Adipocyte (in vitro differentiated cells): Measurements from ENCODE around the gene RBM5.
A peak's percentile ranks its signal among the peaks of the same experiment; 100 is the strongest.

Experiments
- DNase-seq: peaks from one replicate; pipeline ENCODE4 v3.0.0-alpha.2; 2015; ENCODE audit warnings: low read depth
- H3K27me3 ChIP-seq: replicated peaks from 2 replicates; pipeline ENCODE4 v1.7.0; 2013; ENCODE audit warnings: mild to moderate bottlenecking, low read length, moderate library complexity; ENCODE audit not compliant: control insufficient read depth, insufficient read depth
- H3K36me3 ChIP-seq: 2 replicates; pipeline ENCODE4 v1.7.0; 2013; ENCODE audit warnings: low read length, mild to moderate bottlenecking, moderate library complexity; ENCODE audit not compliant: control insufficient read depth, insufficient read depth, severe bottlenecking
- H3K4me1 ChIP-seq: 2 replicates; pipeline ENCODE4 v1.7.0; 2013; ENCODE audit warnings: mild to moderate bottlenecking, low read length, moderate library complexity; ENCODE audit not compliant: control insufficient read depth, insufficient read depth
- H3K4me3 ChIP-seq: 2 replicates; pipeline ENCODE4 v1.7.0; 2013; ENCODE audit warnings: mild to moderate bottlenecking, low read length, moderate library complexity
- H3K9ac ChIP-seq: 2 replicates; pipeline ENCODE4 v1.7.0; 2013; ENCODE audit warnings: mild to moderate bottlenecking, low read length, moderate library complexity
- H3K9me3 ChIP-seq: 2 replicates; pipeline ENCODE4 v1.7.0; 2013; ENCODE audit warnings: mild to moderate bottlenecking, low read length, moderate library complexity; ENCODE audit not compliant: control insufficient read depth

RBM5 gene

DNA sequence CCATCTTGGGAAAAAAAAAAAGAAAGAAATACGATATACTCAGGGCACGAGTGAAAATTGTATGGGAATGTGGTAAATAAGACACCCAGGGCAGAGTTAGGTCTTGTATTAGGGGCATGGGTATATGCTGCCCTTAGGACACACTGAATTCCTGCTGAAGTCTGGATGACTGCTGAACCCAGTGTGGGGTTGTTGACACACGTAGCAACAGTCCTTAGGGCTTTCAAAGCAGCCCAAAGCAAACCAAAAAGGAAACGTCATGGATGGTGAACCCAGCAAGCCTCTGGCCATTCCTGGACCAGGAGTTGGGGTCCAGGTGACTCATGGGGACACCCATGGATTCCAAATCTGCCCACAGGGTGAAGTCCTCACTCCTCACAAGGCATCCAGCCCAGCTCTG is 39.3 kb downstream of the RBM5 start:
- H3K4me3 ChIP-seq = no peak overlapping the region
- no peak overlapping the region for H3K9ac ChIP-seq
- H3K36me3 ChIP-seq = no peaks in the 10 kb centered on the region
- peaks cover 14% of the 10 kb centered on the region for H3K4me1 ChIP-seq
- DNase-seq = no peak
- H3K27me3 ChIP-seq = peaks cover 34% of the 10 kb centered on the region
- no peaks in the 10 kb centered on the region for H3K9me3 ChIP-seq

DNA sequence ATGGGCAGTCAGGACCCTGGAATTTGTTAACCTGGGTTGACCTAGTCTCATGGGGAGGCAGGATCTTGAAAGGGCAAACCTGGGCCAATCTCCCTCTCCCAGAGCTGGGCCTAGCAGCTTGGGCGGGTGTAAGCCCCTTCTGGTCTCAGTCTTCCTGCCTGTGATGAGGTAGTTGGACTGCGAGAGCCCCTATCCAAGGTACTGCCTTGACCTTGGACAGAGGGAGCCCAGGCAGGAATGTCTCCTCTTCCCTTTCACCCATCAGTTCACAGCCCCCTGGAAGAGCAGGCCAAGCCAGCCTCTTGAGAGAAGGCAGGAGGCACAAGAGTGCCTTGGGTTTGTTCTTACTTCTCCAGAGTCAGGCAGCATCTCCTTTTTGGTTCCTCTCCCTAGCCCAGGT is 41.7 kb downstream of the RBM5 start:
- H3K36me3 ChIP-seq = no peaks in the 10 kb centered on the region
- no peak overlapping the region for H3K4me3 ChIP-seq
- H3K9ac ChIP-seq = no peak overlapping the region
- no peaks in the 10 kb centered on the region for H3K9me3 ChIP-seq
- H3K4me1 ChIP-seq = peaks cover 8% of the 10 kb centered on the region
- no peak for DNase-seq
- H3K27me3 ChIP-seq = peaks cover 39% of the 10 kb centered on the region

DNA sequence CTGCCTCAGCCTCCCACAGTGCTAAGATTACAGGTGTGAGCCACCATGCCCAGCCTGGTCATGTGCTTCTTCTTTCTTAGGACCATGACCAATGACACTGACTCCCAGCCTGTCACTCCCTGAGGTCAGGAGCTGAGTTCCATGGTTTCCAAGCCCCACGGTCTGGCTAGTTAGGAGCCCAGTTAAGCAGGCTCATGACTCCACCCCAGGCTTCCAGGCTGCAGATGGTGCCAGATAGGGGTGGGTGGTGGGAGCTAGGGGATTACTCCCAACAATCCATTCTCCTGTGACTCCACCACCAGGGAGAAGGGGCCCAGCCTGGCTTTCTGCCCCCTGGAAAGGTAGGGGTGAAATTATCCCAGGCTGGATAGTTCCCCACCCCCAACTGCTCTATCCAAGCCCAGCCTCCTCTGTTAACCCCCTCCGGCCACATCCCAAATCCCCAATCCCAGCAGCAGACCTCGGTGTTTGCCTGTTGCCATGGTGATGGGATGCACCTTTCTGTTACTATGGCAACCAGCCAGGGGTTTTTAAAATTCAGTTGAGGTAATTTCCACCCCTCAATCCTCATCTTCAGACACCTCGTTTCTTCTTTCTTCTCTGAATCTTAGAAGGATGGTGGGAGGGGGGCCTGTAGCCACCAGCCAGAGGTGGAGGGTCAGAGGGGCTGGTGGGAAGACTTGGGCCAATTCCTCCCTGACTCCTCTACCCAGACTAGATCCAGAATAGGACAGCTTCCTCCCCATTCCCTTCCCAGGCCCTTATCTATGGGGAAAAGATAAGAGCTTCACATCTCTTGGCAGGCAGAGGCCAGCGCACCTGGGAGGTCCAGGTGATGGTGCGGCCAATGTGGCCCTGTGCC is 43.9 kb downstream of the RBM5 start:
- Histone ChIP-seq H3K9ac (no peak overlapping the region), H3K4me3 (no peak overlapping the region), H3K36me3 (no peaks in the 10 kb centered on the region), H3K4me1 (no peaks in the 10 kb centered on the region), H3K9me3 (no peaks in the 10 kb centered on the region), H3K27me3 (peaks cover 32% of the 10 kb centered on the region)
- DNase-seq = no peak

DNA sequence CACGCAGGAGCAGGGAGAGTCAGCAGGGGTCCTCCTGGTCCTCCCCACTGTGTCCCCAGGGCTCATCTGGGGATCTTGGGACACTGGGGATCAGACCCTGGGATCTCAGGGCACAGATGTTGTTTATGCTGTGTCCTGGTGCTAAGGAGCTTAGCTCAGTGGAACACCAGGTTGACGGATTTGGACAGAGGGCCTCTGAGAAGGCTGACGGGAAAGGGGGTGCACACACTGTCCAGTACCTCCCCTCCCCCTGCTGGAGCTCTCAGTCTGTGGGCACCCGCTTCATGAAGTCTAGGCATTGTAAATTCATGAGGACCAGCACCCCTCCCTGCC is 44.5 kb downstream of the RBM5 start:
- no peak for DNase-seq
- Histone ChIP-seq H3K9me3 (no peaks in the 10 kb centered on the region), H3K4me3 (no peak overlapping the region), H3K36me3 (no peaks in the 10 kb centered on the region), H3K27me3 (peaks cover 32% of the 10 kb centered on the region), H3K9ac (no peak overlapping the region), H3K4me1 (no peaks in the 10 kb centered on the region)

DNA sequence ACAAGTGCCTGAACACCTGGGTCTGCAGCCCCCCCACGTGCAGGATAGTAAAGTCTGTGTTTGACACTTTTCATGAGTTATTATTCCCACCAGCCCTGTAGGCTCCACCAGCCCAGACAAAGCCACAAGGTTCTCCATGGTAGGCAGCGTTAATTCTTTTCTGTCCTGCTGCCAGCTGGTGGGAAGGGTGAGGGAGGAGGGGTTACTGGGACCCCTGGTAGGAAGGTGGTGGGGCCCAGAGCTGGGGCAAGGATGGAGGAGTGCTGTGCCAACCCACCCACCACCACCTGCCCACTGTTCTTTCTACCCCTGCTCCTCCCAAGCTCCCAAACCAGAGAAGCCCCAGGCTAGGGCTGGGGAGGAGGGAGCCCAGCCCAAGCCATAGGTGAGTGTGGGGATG is 45.6 kb downstream of the RBM5 start:
- peaks cover 36% of the 10 kb centered on the region for H3K27me3 ChIP-seq
- no peaks in the 10 kb centered on the region for H3K4me1 ChIP-seq
- H3K9ac ChIP-seq = no peak overlapping the region
- no peak overlapping the region for H3K4me3 ChIP-seq
- H3K9me3 ChIP-seq = no peaks in the 10 kb centered on the region
- no peak for DNase-seq
- H3K36me3 ChIP-seq = no peaks in the 10 kb centered on the region

DNA sequence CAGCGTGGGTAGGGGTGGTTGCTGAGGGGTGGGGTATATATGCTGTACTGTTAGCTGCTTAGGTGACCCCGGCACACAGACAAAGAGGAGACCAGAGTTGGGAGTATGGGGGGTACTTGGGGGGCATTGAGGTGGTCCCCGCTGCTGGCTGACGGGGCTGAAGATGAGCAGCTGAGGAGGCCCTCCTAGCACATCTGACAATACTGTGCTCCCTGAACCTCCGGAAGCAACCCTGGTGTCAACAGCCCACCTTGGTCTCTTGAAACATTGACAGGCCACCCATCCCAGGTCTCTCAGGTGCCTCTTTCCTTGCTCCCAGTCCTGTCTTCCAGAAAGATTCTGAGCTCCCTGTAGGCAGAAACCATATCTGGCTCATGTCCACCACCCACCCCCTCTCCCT is 47.2 kb downstream of the RBM5 start:
- Histone ChIP-seq H3K4me1 (no peaks in the 10 kb centered on the region), H3K4me3 (no peak overlapping the region), H3K36me3 (no peaks in the 10 kb centered on the region), H3K9me3 (no peaks in the 10 kb centered on the region), H3K27me3 (peaks cover 30% of the 10 kb centered on the region), H3K9ac (no peak overlapping the region)
- no peak for DNase-seq

DNA sequence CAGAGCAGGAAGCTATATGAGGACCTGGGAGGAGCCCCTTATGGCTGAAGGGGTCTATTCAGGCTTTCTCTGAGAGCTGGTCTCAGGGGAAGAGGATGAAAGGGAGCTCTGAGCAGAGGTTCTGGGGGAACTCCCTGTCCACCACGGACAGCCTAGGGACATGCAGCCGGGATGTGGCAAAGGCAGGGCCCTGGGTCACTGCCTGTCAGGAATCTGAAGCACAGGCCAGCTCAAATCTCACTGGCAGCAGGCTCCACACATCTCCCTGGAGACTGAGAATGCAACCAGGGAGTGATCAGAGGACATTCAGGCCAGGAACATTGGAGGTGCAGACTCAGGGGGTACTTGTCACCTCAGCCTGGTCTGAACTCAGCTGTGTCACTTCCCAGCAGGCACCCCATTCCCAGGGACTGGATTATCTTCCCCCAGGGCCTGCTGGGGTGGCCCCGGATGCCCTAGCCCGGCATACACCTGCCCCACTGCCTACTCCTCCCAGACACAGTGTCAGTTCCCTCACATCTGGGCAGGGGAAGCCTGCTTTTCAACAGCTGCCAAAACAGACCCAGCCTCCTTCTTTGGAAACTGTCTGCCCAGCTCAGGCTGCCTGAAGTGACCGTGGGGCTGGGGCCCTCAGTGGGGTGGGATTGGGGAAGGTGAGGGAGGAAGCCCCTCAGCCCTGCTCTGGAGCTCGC is 48.1 kb downstream of the RBM5 start:
- no peaks in the 10 kb centered on the region for H3K9me3 ChIP-seq
- peaks cover 23% of the 10 kb centered on the region for H3K27me3 ChIP-seq
- H3K4me3 ChIP-seq = no peak overlapping the region
- no peaks in the 10 kb centered on the region for H3K36me3 ChIP-seq
- no peak overlapping the region for H3K9ac ChIP-seq
- H3K4me1 ChIP-seq = no peaks in the 10 kb centered on the region
- peak; percentile 66 for DNase-seq

DNA sequence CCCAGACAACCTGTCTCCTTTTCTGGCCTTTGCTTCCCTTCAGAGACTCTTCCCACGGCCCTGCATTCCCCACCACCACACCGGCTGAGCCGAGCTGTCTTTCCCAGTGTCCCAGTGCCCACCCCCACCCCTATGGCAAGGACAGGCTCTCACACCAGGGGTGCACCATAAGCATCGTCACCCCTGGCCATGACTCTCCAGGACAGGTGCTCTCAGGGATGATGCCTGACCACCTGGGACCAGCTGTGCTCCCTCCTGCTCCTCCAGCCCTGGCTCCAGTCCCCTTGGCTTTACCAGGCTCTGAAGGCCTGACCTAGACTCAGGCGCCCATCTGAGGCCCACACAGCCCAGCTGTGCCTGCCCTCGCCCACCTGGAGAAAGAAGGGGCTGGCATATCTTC is 48.8 kb downstream of the RBM5 start:
- no peaks in the 10 kb centered on the region for H3K36me3 ChIP-seq
- no peaks in the 10 kb centered on the region for H3K9me3 ChIP-seq
- no peaks in the 10 kb centered on the region for H3K4me1 ChIP-seq
- peaks cover 18% of the 10 kb centered on the region for H3K27me3 ChIP-seq
- no peak for DNase-seq
- H3K9ac ChIP-seq = no peak overlapping the region
- no peak overlapping the region for H3K4me3 ChIP-seq

DNA sequence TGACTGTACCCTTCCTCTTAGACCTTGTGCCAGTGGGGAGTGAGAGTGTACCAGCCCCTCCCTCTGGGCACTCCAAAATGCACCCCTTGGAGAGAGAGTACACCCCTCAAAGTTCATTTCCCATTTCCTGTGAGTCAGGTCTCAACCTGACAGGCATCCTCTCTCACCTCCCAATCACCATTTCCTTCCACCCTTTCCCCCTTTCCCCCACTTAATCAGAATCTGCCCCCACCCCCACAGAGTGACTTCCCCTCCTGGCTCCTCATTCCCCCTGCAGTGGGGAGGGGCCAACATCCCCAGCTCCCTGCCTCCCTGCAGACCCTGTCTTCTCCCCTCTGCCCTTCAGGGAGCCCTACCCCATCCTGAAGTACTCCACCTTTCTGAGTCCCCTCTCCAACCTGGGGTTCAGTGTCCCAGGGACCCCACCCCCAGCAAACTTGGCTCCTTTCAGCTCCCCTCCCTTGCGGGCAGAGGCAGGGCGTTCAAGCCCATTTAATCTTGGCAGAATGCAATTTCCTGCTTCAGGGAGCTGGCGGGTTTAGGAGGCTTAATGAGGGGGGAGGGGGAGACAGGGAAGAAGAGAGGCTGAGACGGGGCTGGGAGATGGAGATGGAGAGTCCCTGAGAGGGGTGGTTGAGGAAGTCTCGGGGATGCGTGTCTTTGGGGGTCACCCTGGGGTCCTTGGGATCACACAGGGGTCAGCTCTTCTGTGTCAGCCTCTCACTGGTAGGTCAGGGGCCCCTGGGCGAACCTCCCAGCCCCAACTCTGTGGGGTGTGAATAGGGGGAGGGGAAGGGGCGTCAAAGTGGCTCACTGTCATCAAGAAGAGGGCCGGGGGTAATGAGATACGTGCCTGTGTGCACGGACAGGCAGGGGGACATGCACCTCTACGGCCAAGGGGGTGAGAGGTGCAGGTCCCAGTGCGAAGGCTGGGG is 49.8 kb downstream of the RBM5 start:
- no peaks in the 10 kb centered on the region for H3K9me3 ChIP-seq
- no peak overlapping the region for H3K9ac ChIP-seq
- no peaks in the 10 kb centered on the region for H3K4me1 ChIP-seq
- peak; percentile 53 for DNase-seq
- peaks cover 8% of the 10 kb centered on the region for H3K27me3 ChIP-seq
- no peak overlapping the region for H3K4me3 ChIP-seq
- H3K36me3 ChIP-seq = no peaks in the 10 kb centered on the region

DNA sequence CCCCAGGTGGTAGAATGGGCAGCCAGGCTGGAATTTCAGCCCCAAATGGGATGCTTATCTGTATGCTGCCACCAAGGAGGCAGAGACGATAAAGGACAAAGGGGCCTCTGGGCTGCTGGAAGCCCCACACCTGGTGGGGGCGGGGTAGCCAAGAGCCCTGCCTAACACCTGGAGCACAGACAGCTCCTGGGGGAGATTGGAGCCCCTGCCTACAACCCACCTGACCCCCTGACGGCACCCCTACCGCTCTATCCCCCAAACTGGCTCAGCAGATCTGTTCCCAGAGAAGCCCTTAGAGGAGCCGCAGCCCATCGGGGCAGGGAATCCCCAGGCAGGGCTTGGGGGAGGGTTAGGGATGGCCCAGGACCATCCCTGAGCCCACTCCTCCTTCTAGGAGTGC is 50.6 kb downstream of the RBM5 start:
- H3K36me3 ChIP-seq = no peaks in the 10 kb centered on the region
- no peak for DNase-seq
- H3K4me3 ChIP-seq = no peak overlapping the region
- no peaks in the 10 kb centered on the region for H3K4me1 ChIP-seq
- H3K27me3 ChIP-seq = peaks cover 8% of the 10 kb centered on the region
- no peak overlapping the region for H3K9ac ChIP-seq
- H3K9me3 ChIP-seq = no peaks in the 10 kb centered on the region
